Testis (tissue), 3 donors: ENCODE data around the gene NAV3. TPM values are rescaled to one million over a fixed set of nuclear protein-coding genes. Genes with fewer than 3 reads are reported as not detected.
A peak's percentile ranks its signal among the peaks of the same experiment; 100 is the strongest.

Source experiments
- DNase-seq: peaks from one replicate; pipeline ENCODE4 v3.0.0-alpha.2; 2019
- H3K27ac ChIP-seq, 2 donors: fragments of 200-600 bp; sonication (generic); one replicate each; pipeline ENCODE4 v1.5.1; 2019
- H3K27me3 ChIP-seq: fragments of 200-600 bp; sonication (generic); one replicate; pipeline ENCODE4 v1.5.1; 2019
- H3K36me3 ChIP-seq: fragments of 200-600 bp; sonication (generic); one replicate; pipeline ENCODE4 v1.5.1; 2017; ENCODE audit warnings: low read depth; ENCODE audit errors: missing control alignments
- H3K4me1 ChIP-seq: fragments of 200-600 bp; sonication (generic); one replicate; pipeline ENCODE4 v1.5.1; 2019
- H3K4me3 ChIP-seq, 2 donors: fragments of 200-600 bp; sonication (generic); one replicate each; pipeline ENCODE4 v1.5.1; 2017 to 2019
- H3K9me3 ChIP-seq: fragments of 200-600 bp; sonication (generic); one replicate; pipeline ENCODE4 v1.5.1; 2017
- CTCF ChIP-seq, 3 experiments: fragments of 450-650 bp in 2 of 3; fragments of 200-600 bp in 1 of 3; sonication (generic) in 1 of 3; IDR thresholded peaks; one replicate each; pipeline ENCODE4 v1.5.1; 2016 to 2019; ENCODE audit warnings: antibody characterized with exemption in 3 of 3, mild to moderate bottlenecking in 2 of 3, moderate library complexity in 1 of 3
- POLR2A ChIP-seq: fragments of 450-650 bp; IDR thresholded peaks from one replicate; pipeline ENCODE4 v1.6.1; 2017; ENCODE audit warnings: antibody characterized with exemption, mild to moderate bottlenecking, moderate library complexity
- WGBS, 2 donors: methylation state at CpG; one replicate each; pipeline ENCODE4 v1.1.5; 2018; 5-methylcytosine and 5-hydroxymethylcytosine counted together
- intact Hi-C: fragments of 100-400 bp; cut with DNase I; formaldehyde crosslinking; loops from one replicate; pipeline ENCODE4 v1.15.1; 2023; ENCODE audit warnings: low total_unique reads
- polyA plus RNA-seq: library from polyadenylated mRNA; stranded (reverse); fragments of 350-450 nt; fragmentation: Illumina TruSeq; extraction: RNeasy Lipid Tissue Mini Kit (QIAGEN cat#74804); gene quantifications from one replicate; pipeline ENCODE4 v1.2.3, GENCODE V29; 2014; ENCODE audit warnings: low read depth, low replicate concordance; ENCODE audit not compliant: insufficient read depth
- total RNA-seq, 2 donors: library from RNA; depleted of rRNA; stranded (reverse); fragments of >200 nt; gene quantifications; one replicate each; pipeline ENCODE4 v1.2.3, GENCODE V29; 2016

Gene NAV3
- total and polyA plus RNA-seq, 3 donors from 2014 or later, result 6.4 to 21.9 (median 20.0) TPM

- TF ChIP-seq CTCF (IDR thresholded peaks at IDR 0.05) (no peak), POLR2A (no peak)
Observed at GRCh38 chr12:77957062-77957461, 126.4 kb downstream of the NAV3 start.

GRCh38 chr12:77963576-77964178 is 133.0 kb downstream of the NAV3 start:
- TF ChIP-seq CTCF (IDR thresholded peaks at IDR 0.05) (no peak), POLR2A (no peak)
- 83 to 85% methylated on average over 2 of the region's 2 CpGs for WGBS, 2 donors
- Histone ChIP-seq H3K27ac (no peak overlapping the region), H3K36me3 (no peaks in the 10 kb centered on the region), H3K27me3 (no peaks in the 10 kb centered on the region), H3K4me1 (peaks cover 4% of the 10 kb centered on the region), H3K9me3 (no peaks in the 10 kb centered on the region), H3K4me3 (no peak overlapping the region)
- no peak for DNase-seq
- intact Hi-C loops, result no loop called here

More at GRCh38 chr12:77957062-77957461, 126.4 kb downstream of the NAV3 start:
- no peaks in the 10 kb centered on the region for H3K27me3 ChIP-seq
- H3K4me3 ChIP-seq, result no peak overlapping the region
- WGBS, 2 donors, result 90% methylated on average over 1 of the region's 1 CpG
- H3K4me1 ChIP-seq, result no peaks in the 10 kb centered on the region
- no peak for DNase-seq
- no peak overlapping the region for H3K27ac ChIP-seq
- H3K9me3 ChIP-seq, result no peaks in the 10 kb centered on the region
- H3K36me3 ChIP-seq, result no peaks in the 10 kb centered on the region
- intact Hi-C loops, result no loop called here

GRCh38 chr12:77965790-77966189 is 135.1 kb downstream of the NAV3 start:
- Histone ChIP-seq H3K27me3 (no peaks in the 10 kb centered on the region), H3K36me3 (no peaks in the 10 kb centered on the region), H3K9me3 (no peaks in the 10 kb centered on the region), H3K4me3 (no peak overlapping the region), H3K4me1 (peaks cover 4% of the 10 kb centered on the region), H3K27ac (peak overlapping the region in 1 of 2 donors; percentile 15)
- 25 to 56% methylated on average over 2 to 3 of the region's 3 CpGs for WGBS, 2 donors
- TF ChIP-seq POLR2A (no peak), CTCF (IDR thresholded peaks at IDR 0.05) (no peak)
- no peak for DNase-seq
- intact Hi-C loops, result no loop called here

- Histone ChIP-seq H3K9me3 (no peaks in the 10 kb centered on the region), H3K36me3 (no peaks in the 10 kb centered on the region), H3K27me3 (no peaks in the 10 kb centered on the region), H3K4me3 (peak overlapping the region in 1 of 2 donors; percentile 1), H3K27ac (peak overlapping the region; percentile 47 to 81), H3K4me1 (peaks cover 4% of the 10 kb centered on the region)
- 36 to 42% methylated on average over 2 of the region's 2 CpGs for WGBS, 2 donors
- no peak for DNase-seq
- no peak for TF ChIP-seq CTCF (IDR thresholded peaks at IDR 0.05)
- TF ChIP-seq POLR2A, result no peak
- intact Hi-C loops, result no loop called here
Observed at GRCh38 chr12:77968021-77968420, 137.3 kb downstream of the NAV3 start.

GRCh38 chr12:77968571-77968970 is 137.9 kb downstream of the NAV3 start:
- Histone ChIP-seq H3K4me3 (peak overlapping the region; percentile 1 to 6), H3K27ac (peak overlapping the region; percentile 47 to 81), H3K36me3 (no peaks in the 10 kb centered on the region), H3K4me1 (peaks cover 4% of the 10 kb centered on the region), H3K27me3 (no peaks in the 10 kb centered on the region), H3K9me3 (no peaks in the 10 kb centered on the region)
- 26 to 46% methylated on average over 6 of the region's 6 CpGs for WGBS, 2 donors
- intact Hi-C loops, result no loop called here
- DNase-seq, result no peak
- TF ChIP-seq POLR2A (no peak), CTCF (IDR thresholded peaks at IDR 0.05) (no peak)
